ENCODE results near the gene RMRP.
"Not testable (repeated sequence)": the region's sequence is repeated elsewhere in the genome, so short reads cannot be mapped to it uniquely, and the experiment has no call there.

The RMRP gene

DNA sequence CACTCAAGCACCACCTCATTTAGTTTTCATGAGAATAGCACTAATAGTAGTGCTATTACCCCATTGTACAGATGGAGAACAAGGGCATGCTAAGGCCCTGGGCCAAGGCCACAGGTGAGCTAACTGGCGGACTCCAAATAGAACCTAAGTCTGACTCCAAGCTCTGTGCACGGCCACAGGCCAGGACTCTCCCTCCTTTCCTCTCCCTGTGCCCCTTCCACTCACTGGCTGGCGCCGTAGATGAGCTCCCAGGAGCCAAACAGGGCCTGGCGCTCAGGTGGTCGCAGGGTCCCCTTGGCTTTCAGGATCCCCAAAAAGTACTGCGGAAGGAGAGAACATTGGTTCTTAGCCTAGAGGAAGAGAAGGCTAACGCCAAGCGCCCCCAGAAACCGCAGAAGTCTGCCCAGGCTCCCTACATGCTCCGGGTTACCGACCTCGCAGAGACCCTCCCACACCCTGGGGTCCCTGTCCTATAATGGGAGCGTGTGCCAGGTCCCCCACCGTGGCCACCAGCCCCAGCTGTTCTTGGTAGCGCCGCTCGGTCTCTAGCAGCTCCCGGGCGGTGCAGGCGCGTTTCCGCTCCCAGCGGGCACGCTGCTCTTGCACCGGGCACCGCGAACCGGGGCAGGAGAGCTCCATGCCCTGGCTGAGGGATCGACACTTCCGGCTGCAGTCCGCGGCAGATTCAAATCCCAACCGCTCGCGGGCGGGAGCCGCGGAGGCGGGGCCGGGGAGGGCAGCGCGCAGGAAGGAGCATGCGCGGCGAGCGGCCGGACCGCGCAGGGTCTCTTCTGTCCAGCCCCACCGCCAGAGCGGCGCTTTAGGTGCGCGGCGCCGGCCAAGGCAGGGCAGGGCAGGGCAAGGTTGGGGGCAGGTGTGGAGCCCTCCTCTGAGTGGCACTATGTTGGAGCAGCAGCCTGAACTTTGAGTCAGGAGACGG lies 7.0 kb upstream of the RMRP start, which contains the start of gene ARHGEF39:
TSS of gene ARHGEF39 (minus strand) at position 665 of the 940 bp plus-strand sequence. CDS start at position 639, 26 bp downstream.
- peak; percentile 70 for DNase-seq

DNA sequence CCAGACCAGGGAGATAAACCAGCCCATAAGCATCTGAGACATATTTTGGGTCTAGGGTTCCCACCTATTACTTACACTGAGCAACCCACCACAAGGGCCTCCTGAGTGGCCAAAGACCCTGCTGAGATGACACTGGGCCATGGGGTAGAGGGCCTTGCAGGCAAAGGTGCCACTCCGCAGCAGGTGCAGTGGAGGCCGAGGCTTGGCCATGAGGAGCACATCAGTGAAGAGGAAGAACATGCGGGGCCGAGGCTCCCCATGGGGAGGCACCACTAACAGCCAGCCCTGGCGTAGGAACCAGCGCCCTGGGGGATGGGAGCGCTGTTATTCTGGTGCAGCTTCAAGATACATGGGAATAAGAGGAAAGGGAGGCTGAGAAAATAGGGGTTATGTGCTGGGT lies 4.6 kb upstream of the RMRP start:
- DNase-seq = no peak

DNA sequence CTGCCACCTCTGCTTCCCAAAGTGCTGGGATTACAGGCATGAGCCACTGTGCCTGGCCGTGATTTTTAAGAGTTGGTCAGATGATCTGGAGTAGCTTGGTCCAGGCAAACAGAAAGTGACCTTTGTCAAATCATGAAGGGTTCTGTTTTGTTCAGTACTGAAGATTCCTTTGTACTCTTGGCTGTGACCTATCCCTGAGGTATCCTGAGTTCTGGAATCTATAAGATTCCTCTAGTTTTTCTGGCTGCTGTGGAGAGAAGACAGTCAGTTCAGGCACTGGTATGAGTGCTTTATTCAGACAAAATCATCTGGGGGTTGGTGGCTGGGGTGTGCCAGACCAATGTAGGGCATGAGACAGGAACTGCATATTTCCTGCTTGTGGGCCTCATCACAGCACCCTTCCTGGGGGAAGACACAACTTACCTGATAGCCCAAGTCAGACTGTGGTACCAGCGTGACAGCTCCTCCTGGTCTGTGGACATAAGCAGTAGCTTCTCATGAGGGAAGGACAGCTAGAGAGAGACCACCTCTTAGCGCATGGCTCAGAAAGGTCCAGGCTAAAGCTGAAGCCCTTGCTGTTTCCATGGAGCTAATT lies 4.0 kb upstream of the RMRP start:
- DNase-seq = peak; percentile 75

GRCh38 chr9:35660966-35661415 lies 3.2 kb upstream of the RMRP start:
- DNase-seq = no peak

- DNase-seq = no peak
Observed at GRCh38 chr9:35659340-35659739, 1.5 kb upstream of the RMRP start.

DNA sequence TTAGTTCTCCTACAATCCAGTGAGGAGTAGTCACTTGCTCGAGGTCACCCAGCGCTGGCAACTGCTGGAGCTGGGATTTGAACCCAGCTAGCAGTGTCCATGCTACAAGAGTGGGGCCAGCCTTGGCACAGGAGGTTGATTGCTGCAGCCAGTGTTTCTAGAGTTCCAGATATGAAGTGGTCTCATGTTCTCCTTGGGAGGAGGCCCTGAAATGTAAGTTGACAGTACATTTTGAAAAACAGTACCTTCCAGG lies 1.1 kb upstream of the RMRP start:
- no peak for DNase-seq

- DNase-seq = peak; percentile 85
Observed at GRCh38 chr9:35658137-35658967, 533 bp upstream of the RMRP start, which contains the start of gene CCDC107. CCDC107 (plus strand) TSS chr9:35658292; CDS start chr9:35658380, 88 bp downstream.

DNA sequence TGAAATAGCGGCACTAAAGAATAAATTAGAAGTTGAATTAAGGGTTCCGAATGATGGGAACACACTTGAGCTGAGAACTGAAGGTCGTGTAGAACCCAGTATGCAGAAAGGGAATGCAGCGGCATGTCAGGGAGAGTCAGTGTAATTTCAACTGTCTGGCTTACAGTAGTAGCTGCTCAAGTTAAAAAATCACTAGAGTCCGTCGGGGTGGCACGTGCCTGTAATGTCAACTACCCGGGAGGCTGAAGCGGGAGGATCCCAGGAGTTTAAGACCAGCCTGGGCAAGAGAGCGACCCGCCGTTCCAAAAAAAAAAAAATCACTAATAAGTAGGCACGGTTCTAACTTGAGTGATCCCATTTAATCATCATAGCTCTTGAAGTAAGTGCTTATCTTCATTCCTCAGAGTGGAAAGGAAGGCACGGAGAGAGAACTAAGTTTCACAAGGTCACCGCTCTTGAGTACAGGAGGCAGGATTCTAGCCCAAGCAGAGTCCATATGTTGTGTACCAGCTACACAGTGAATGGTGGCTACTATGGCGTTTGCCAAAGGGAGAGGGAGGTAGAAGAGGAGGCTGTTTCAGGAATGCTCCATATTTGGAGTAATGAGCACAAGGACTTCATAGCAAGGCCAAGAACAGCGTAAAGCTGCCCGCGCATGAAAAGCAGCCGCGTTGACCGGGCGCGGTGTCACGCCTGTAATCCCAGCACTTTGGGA lies 831 bp downstream of the RMRP start:
- DNase-seq = no peak

DNA sequence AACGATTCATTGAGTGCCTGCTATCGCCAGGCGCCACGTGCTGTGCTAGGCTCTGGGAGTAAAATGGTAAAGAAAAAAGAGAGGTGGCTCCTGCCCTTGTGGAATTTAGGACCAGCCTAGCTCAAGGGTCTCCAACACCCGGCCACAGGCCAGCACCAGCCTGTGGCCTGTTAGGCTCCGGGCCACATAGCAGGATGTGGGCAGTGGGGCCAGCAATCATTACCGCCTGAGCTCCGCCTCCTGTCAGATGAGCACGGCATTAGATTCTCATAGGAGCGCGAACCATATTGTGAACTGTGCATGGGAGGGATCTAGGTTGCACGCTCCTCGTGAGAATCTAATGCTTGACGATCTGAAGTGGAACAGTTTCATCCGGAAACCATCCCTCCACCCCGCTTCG lies 1.5 kb downstream of the RMRP start:
- DNase-seq = no peak

- no peak for DNase-seq
Observed at GRCh38 chr9:35653611-35654010, 4.2 kb downstream of the RMRP start.

- no peak for DNase-seq
Observed at GRCh38 chr9:35652829-35653209, 5.0 kb downstream of the RMRP start.

DNA sequence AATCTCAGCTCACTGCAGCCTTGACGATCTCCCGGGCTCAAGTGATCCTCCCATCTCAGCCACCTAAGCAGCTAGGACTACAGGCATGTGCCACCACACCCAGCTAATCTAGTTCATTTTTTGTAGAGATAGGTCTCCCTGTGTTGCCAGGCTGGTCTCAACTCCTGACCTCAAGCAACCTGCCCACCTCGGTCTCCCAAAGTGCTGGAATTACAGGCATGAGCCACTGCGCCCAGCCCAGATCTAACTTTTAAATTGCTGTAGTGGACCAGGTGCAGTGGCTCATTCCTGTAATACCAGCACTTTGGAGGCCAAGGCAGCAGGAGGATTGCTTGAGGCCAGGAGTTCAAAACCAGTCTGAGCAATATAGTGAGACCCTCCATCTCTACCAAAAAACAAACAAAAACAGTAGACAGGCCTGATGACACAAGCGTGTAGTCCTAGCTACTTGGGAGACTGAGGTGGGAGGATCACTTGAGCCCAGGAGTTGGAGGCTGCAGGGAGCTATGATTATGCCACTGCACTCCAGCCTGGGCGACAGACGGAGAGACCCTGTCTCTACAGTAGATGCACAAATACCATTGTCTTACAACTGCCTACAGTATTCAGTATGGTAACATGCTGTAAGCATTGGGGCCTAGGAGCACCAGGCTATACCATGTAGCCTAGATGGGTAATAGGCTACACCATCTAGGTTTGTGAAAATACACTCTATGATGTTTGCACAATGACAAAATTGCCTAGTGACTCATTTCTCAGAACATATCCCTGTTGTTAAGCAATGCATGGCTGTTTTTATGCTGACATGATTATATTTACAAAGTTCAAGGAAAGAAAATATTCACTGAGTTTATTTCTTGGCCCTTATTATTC lies 5.6 kb downstream of the RMRP start:
- no peak for DNase-seq

- DNase-seq = peak; percentile 57
Observed at GRCh38 chr9:35650341-35651158, 7.3 kb downstream of the RMRP start, which contains the start of gene SIT1. SIT1 (minus strand) TSS chr9:35650931; CDS start chr9:35650853, 78 bp downstream.

- peak; percentile 53 for DNase-seq
Observed at GRCh38 chr9:35649431-35650340, 8.1 kb downstream of the RMRP start.

- DNase-seq = peak; percentile 91
Observed at GRCh38 chr9:35646533-35647265, 11.1 kb downstream of the RMRP start.

GRCh38 chr9:35646153-35646532 lies 11.7 kb downstream of the RMRP start:
- DNase-seq = no peak

- DNase-seq = not testable (repeated sequence)
Observed at GRCh38 chr9:35645736-35646135, 12.1 kb downstream of the RMRP start.

DNA sequence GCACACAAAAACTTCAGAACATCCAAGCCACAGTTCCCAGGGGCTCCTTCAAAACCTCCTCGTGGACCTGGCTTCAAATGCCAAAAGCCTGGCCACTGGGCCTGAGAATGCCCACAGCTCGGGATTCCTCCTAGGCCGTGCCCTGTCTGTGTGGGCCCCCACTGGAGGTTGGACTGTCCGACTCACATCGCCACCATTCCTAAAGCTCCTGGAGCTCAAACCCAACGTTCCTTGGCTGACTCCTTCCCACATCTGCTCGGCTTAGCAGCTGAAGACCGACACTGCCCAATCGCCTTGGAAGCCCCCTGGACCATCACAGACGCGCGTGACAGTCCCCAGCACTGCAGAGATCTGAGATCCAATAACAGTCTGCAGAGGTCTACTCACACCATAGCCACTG lies 14.8 kb downstream of the RMRP start:
- DNase-seq = no peak

GRCh38 chr9:35641478-35641877 lies 16.3 kb downstream of the RMRP start:
- DNase-seq = not testable (repeated sequence)
